Neural cell (in vitro differentiated cells): ENCODE measurements around the gene FETUB. TPM values are rescaled to one million over a fixed set of nuclear protein-coding genes. Genes with fewer than 3 reads are reported as not detected.

Experiments
- H2AFZ ChIP-seq: fragments of 200-600, 300-800 bp; sonication (generic), shearing (Covaris generic); 2 replicates; pipeline ENCODE4 v1.6.0; 2014; ENCODE audit warnings: low read depth, mild to moderate bottlenecking, antibody characterized with exemption, low read length, moderate library complexity
- H3F3A ChIP-seq: fragments of 200-600 bp; shearing (Covaris generic); 2 replicates; pipeline ENCODE4 v1.6.1; 2016; ENCODE audit warnings: mild to moderate bottlenecking, moderate library complexity, mixed read lengths, antibody characterized with exemption, low read length; ENCODE audit not compliant: insufficient read depth, poor library complexity, severe bottlenecking
- H3K27ac ChIP-seq: fragments of 200-600, 300-800 bp; sonication (generic), shearing (Covaris generic); 2 replicates; pipeline ENCODE4 v1.5.1; 2014; ENCODE audit warnings: mild to moderate bottlenecking, low read length, moderate library complexity
- H3K27me3 ChIP-seq: fragments of 300-800, 200-600 bp; sonication (generic), shearing (Covaris generic); 2 replicates; pipeline ENCODE4 v1.6.0; 2014; ENCODE audit warnings: mild to moderate bottlenecking, low read depth, low read length, moderate library complexity; ENCODE audit not compliant: insufficient read depth
- H3K36me3 ChIP-seq: fragments of 300-800, 200-600 bp; sonication (generic), shearing (Covaris generic); 2 replicates; pipeline ENCODE4 v1.5.1; 2014; ENCODE audit warnings: mild to moderate bottlenecking, antibody characterized with exemption, low read length, moderate library complexity; ENCODE audit not compliant: insufficient read depth
- H3K4me2 ChIP-seq: fragments of 300-800, 200-600 bp; sonication (generic), shearing (Covaris generic); 2 replicates; pipeline ENCODE4 v1.6.0; 2014; ENCODE audit warnings: mild to moderate bottlenecking, low read length
- H3K4me3 ChIP-seq: fragments of 300-800, 200-600 bp; sonication (generic), shearing (Covaris generic); 2 replicates; pipeline ENCODE4 v1.5.1; 2014; ENCODE audit warnings: mild to moderate bottlenecking, low read length, moderate library complexity
- H3K79me2 ChIP-seq: fragments of 200-600 bp; shearing (Covaris generic); replicated peaks from 2 replicates; pipeline ENCODE4 v1.6.0; 2014; ENCODE audit warnings: mild to moderate bottlenecking, low read length, moderate library complexity; ENCODE audit not compliant: insufficient read depth
- H3K9ac ChIP-seq: fragments of 300-800, 200-600 bp; sonication (generic), shearing (Covaris generic); 2 replicates; pipeline ENCODE4 v1.6.1; 2016; ENCODE audit warnings: mild to moderate bottlenecking, low read length, mixed read lengths
- H3K9me2 ChIP-seq: fragments of 200-600 bp; shearing (Covaris generic); 2 replicates; pipeline ENCODE4 v1.6.1; 2016; ENCODE audit warnings: mild to moderate bottlenecking, low read length, mixed read lengths; ENCODE audit not compliant: insufficient read depth
- H3K9me3 ChIP-seq: fragments of 200-600, 300-800 bp; sonication (generic), shearing (Covaris generic); 2 replicates; pipeline ENCODE4 v1.6.1; 2016; ENCODE audit warnings: mild to moderate bottlenecking, mixed run types, low read length, moderate library complexity, mixed read lengths
- H4K20me1 ChIP-seq: fragments of 200-600 bp; shearing (Covaris generic); 2 replicates; pipeline ENCODE4 v1.6.1; 2016; ENCODE audit warnings: mild to moderate bottlenecking, mixed run types; ENCODE audit not compliant: insufficient read depth
- CTCF ChIP-seq: fragments of 450-650 bp; IDR thresholded peaks from 2 replicates; pipeline ENCODE4 v1.5.1; 2014; ENCODE audit warnings: antibody characterized with exemption, mild to moderate bottlenecking, moderate library complexity; ENCODE audit not compliant: poor library complexity, severe bottlenecking
- EP300 ChIP-seq: fragments of 450-650 bp; conservative IDR thresholded peaks from 2 replicates; pipeline ENCODE4 v1.6.1; 2014; ENCODE audit warnings: antibody characterized with exemption, mild to moderate bottlenecking, moderate library complexity; ENCODE audit not compliant: poor library complexity, severe bottlenecking
- EZH2 ChIP-seq: fragments of 200-600, 300-800 bp; shearing (Covaris generic), sonication (generic); IDR thresholded peaks from 2 replicates; pipeline ENCODE4 v1.6.1; 2014; ENCODE audit warnings: antibody characterized with exemption, low read length, borderline replicate concordance, mild to moderate bottlenecking; ENCODE audit not compliant: insufficient read depth, poor library complexity, severe bottlenecking
- MXI1 ChIP-seq: fragments of 450-650 bp; conservative IDR thresholded peaks from 2 replicates; pipeline ENCODE4 v1.6.1; 2014; ENCODE audit warnings: antibody characterized with exemption, mild to moderate bottlenecking; ENCODE audit not compliant: poor library complexity, severe bottlenecking
- POLR2AphosphoS5 ChIP-seq: IDR thresholded peaks from 2 replicates; pipeline ENCODE4 v1.6.1; 2012
- RAD21 ChIP-seq: fragments of 450-650 bp; conservative IDR thresholded peaks from 2 replicates; pipeline ENCODE4 v1.6.1; 2014; ENCODE audit warnings: antibody characterized with exemption, mild to moderate bottlenecking, moderate library complexity
- REST ChIP-seq: IDR thresholded peaks from 2 replicates; pipeline ENCODE4 v1.6.1; 2012; ENCODE audit warnings: borderline replicate concordance
- SMC3 ChIP-seq: fragments of 450-650 bp; conservative IDR thresholded peaks from 2 replicates; pipeline ENCODE4 v1.6.1; 2014; ENCODE audit warnings: antibody characterized with exemption, mild to moderate bottlenecking, moderate library complexity; ENCODE audit not compliant: poor library complexity
- TAF1 ChIP-seq: IDR thresholded peaks from 2 replicates; pipeline ENCODE4 v1.6.1; 2012; ENCODE audit warnings: low read depth
- polyA plus RNA-seq: library from polyadenylated mRNA; depleted of rRNA; stranded (reverse); fragments of >200 nt; gene quantifications from 2 replicates; pipeline ENCODE4 v1.2.3, GENCODE V29; 2014

FETUB gene
- polyA plus RNA-seq, 1 donor from 2014 or later: not detected

- Histone ChIP-seq H3K27ac (no peak overlapping the region), H3K79me2 (no peaks in the 10 kb centered on the region), H3K27me3 (no peaks in the 10 kb centered on the region), H3K9me3 (no peaks in the 10 kb centered on the region), H2AFZ (no peak overlapping the region), H3F3A (no peaks in the 10 kb centered on the region), H3K9ac (no peak overlapping the region), H4K20me1 (no peaks in the 10 kb centered on the region), H3K36me3 (no peaks in the 10 kb centered on the region), H3K9me2 (no peaks in the 10 kb centered on the region), H3K4me2 (no peak overlapping the region), H3K4me3 (no peak overlapping the region)
- TF ChIP-seq TAF1 (no peak), EZH2 (no peak), CTCF (no peak), MXI1 (no peak), EP300 (no peak), POLR2AphosphoS5 (no peak), SMC3 (no peak), RAD21 (no peak), REST (no peak)
Measured at GRCh38 chr3:186592682-186593081, 47.5 kb upstream of the FETUB start.

- no peak overlapping the region for H3K4me3 ChIP-seq
- no peaks in the 10 kb centered on the region for H3F3A ChIP-seq
- no peak overlapping the region for H3K27ac ChIP-seq
- no peaks in the 10 kb centered on the region for H3K27me3 ChIP-seq
- H3K4me2 ChIP-seq: no peak overlapping the region
- no peaks in the 10 kb centered on the region for H4K20me1 ChIP-seq
- TF ChIP-seq REST (no peak), SMC3 (no peak), EP300 (no peak), MXI1 (no peak), TAF1 (no peak), RAD21 (no peak)
- no peaks in the 10 kb centered on the region for H3K9me3 ChIP-seq
- H3K9me2 ChIP-seq: no peaks in the 10 kb centered on the region
- no peak overlapping the region for H2AFZ ChIP-seq
- no peaks in the 10 kb centered on the region for H3K79me2 ChIP-seq
- H3K36me3 ChIP-seq: no peaks in the 10 kb centered on the region
- H3K9ac ChIP-seq: no peak overlapping the region
Measured at GRCh38 chr3:186593862-186594261, 46.3 kb upstream of the FETUB start.
